ENCODE data around the gene DPP6.

- TF ChIP-seq EP300 (IDR thresholded peaks at IDR 0.05) (no peak), POLR2A (IDR thresholded peaks at IDR 0.05; ENCODE audit: low read depth) (no peak), CTCF (IDR thresholded peaks at IDR 0.05) (no peak)
Observed at GRCh38 chr7:154415709-154416399, 363.7 kb downstream of the DPP6 start.
